ENCODE measurements around the gene MYO3B. TPM values are rescaled to one million over a fixed set of nuclear protein-coding genes. Genes with fewer than 3 reads are reported as not detected.

Gene MYO3B
- total and polyA plus RNA-seq, 11 donors: 0.09 to 0.19 (median 0.10) TPM; not detected in 8

- WGBS, 4 donors: 71 to 77% (median 75%) methylated on average over 4 of the region's 4 CpGs
- intact Hi-C loops (cut with DNase I): no loop called here
- no peak for ATAC-seq
- TF ChIP-seq POLR2A (IDR thresholded peaks at IDR 0.05): no peak
- TF ChIP-seq CTCF (IDR thresholded peaks at IDR 0.05): no peak
- no peaks in the 10 kb centered on the region for H3K36me3 ChIP-seq
- H3K4me3 ChIP-seq: no peak overlapping the region
- H3K9me3 ChIP-seq: no peaks in the 10 kb centered on the region
- DNase-seq: no peak
- no peaks in the 10 kb centered on the region for H3K4me1 ChIP-seq
- no peak overlapping the region for H3K27ac ChIP-seq
- peaks cover 0 to 23% (median 5%) of the 10 kb centered on the region in 9 donors for H3K27me3 ChIP-seq
These were observed 66.0 kb downstream of the MYO3B start for GRCh38 chr2:170243898-170244297.

- ATAC-seq: no peak
- no peak for TF ChIP-seq CTCF (IDR thresholded peaks at IDR 0.05)
- no peak for TF ChIP-seq POLR2A (IDR thresholded peaks at IDR 0.05)
- H3K27ac ChIP-seq: no peak overlapping the region
- H3K4me3 ChIP-seq: no peak overlapping the region
- 82 to 86% (median 83%) methylated on average over 4 of the region's 4 CpGs for WGBS, 4 donors
- no peaks in the 10 kb centered on the region for H3K36me3 ChIP-seq
- no peaks in the 10 kb centered on the region for H3K4me1 ChIP-seq
- H3K27me3 ChIP-seq: peaks cover 0 to 23% (median 5%) of the 10 kb centered on the region in 9 donors
- no peak for DNase-seq
- intact Hi-C loops (cut with DNase I): no loop called here
- H3K9me3 ChIP-seq: no peaks in the 10 kb centered on the region
These were observed 66.6 kb downstream of the MYO3B start for GRCh38 chr2:170244555-170244954.

DNA sequence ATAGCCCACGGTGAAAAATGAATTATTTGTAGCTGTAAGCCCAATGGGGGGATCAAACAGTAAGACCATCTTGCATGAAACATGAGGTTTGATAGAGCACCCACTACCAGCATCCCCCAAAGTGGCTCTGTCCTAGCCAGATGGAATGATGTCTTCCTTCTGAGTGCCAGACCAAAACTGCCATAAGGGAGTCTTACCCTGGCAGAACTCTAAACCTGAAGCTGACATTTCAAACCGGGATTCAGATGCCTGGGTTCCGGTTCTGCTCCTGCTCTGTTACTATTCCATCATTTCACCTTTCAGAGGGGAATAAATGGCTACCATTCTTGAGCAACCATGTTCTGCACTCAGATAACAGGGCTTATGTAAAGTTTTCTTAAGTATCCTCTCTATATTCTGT lies 67.4 kb downstream of the MYO3B start:
- no peak overlapping the region for H3K4me3 ChIP-seq
- DNase-seq: no peak
- TF ChIP-seq POLR2A (IDR thresholded peaks at IDR 0.05) (no peak), CTCF (IDR thresholded peaks at IDR 0.05) (no peak)
- peaks cover 0 to 21% (median 5%) of the 10 kb centered on the region in 9 donors for H3K27me3 ChIP-seq
- no peaks in the 10 kb centered on the region for H3K36me3 ChIP-seq
- no peak overlapping the region for H3K27ac ChIP-seq
- no peaks in the 10 kb centered on the region for H3K9me3 ChIP-seq
- H3K4me1 ChIP-seq: no peaks in the 10 kb centered on the region
- intact Hi-C loops (cut with DNase I): no loop called here
- WGBS, 4 donors: 82 to 93% (median 92%) methylated on average over 3 of the region's 3 CpGs
- no peak for ATAC-seq

DNA sequence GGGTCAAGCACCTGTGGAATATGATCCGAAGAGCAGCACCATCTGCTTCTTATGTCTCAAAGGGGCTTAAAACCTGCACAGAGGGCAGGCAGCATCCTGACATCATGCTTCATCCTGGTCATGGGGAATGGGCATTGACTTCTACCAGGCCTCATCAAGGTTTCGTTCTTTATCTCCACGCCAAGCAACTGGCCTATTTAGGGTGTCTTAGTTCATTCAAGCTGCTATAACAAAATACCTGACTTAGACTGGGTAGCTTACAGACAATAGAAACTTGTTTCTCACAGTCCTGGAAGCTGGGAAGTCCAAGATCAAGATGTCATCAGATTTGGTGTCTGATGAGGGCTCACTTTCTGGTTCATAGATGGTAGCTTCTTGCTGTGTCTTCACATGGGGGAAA lies 69.4 kb downstream of the MYO3B start:
- Histone ChIP-seq H3K4me3 (no peak overlapping the region), H3K9me3 (no peaks in the 10 kb centered on the region), H3K27me3 (peaks cover 0 to 15% (median 3%) of the 10 kb centered on the region in 9 donors), H3K4me1 (no peaks in the 10 kb centered on the region), H3K36me3 (no peaks in the 10 kb centered on the region), H3K27ac (no peak overlapping the region)
- no peak for ATAC-seq
- WGBS, 4 donors: 86 to 94% (median 89%) methylated on average over 3 of the region's 3 CpGs
- TF ChIP-seq POLR2A (IDR thresholded peaks at IDR 0.05) (no peak), CTCF (IDR thresholded peaks at IDR 0.05) (no peak)
- no peak for DNase-seq
- intact Hi-C loops (cut with DNase I): no loop called here
